Activated CD4-positive, alpha-beta memory T cell treated with anti-CD3 and anti-CD28 coated beads, Interleukin-2, amount 10 ng/mL, durations not matched to agents 7 days and 5 days (primary cell): ENCODE measurements around the gene MAN2A1. TPM values are rescaled to one million over a fixed set of nuclear protein-coding genes. Genes with fewer than 3 reads are reported as not detected.

Experiments
- CTCF ChIA-PET: fragments of 350-600 bp; sonication (Branson Sonifier 250); formaldehyde crosslinking; loops from one replicate; lab custom pipeline; 2021; ENCODE audit warnings: antibody characterized with exemption, inconsistent platforms; lab: Charles Lee
- POLR2A ChIA-PET: fragments of 350-600 bp; sonication (Branson Sonifier 250); formaldehyde crosslinking; loops from one replicate; lab custom pipeline; 2021; ENCODE audit warnings: antibody characterized with exemption; lab: Charles Lee
- DNase-seq: peaks from one replicate; pipeline ENCODE4 v3.0.0-alpha.2; 2020
- H3K27ac Mint-ChIP-seq: one replicate; pipeline ENCODE4 v1.8.0; 2021; ENCODE audit warnings: mild to moderate bottlenecking, mixed read lengths
- H3K27me3 Mint-ChIP-seq: one replicate; pipeline ENCODE4 v1.8.0; 2021; ENCODE audit warnings: mixed read lengths
- H3K36me3 Mint-ChIP-seq: one replicate; pipeline ENCODE4 v1.8.0; 2021; ENCODE audit warnings: low read depth, mixed read lengths
- H3K4me1 Mint-ChIP-seq: one replicate; pipeline ENCODE4 v1.8.0; 2021; ENCODE audit warnings: mixed read lengths
- H3K4me3 Mint-ChIP-seq: one replicate; pipeline ENCODE4 v1.8.0; 2021; ENCODE audit warnings: mild to moderate bottlenecking, mixed read lengths
- H3K9me3 Mint-ChIP-seq: one replicate; pipeline ENCODE4 v1.8.0; 2021; ENCODE audit warnings: mixed read lengths
- total RNA-seq, 2 experiments: library from RNA; stranded (reverse); gene quantifications; one replicate each; pipeline ENCODE4 v1.2.3, GENCODE V29; 2021

The MAN2A1 gene
- total RNA-seq, 2 experiments from 2014 or later: 32.6 to 33.5 TPM

- no peaks in the 10 kb centered on the region for H3K9me3 Mint-ChIP-seq
- CTCF ChIA-PET: no interaction called here
- POLR2A ChIA-PET: no interaction called here
These were observed 28.5 kb downstream of the MAN2A1 start for GRCh38 chr5:109718216-109718615.

GRCh38 chr5:109718632-109719031 is 28.9 kb downstream of the MAN2A1 start:
- H3K9me3 Mint-ChIP-seq: no peaks in the 10 kb centered on the region
- no peaks in the 10 kb centered on the region for H3K4me1 Mint-ChIP-seq
- H3K27me3 Mint-ChIP-seq: no peaks in the 10 kb centered on the region
- POLR2A ChIA-PET: no interaction called here
- CTCF ChIA-PET: no interaction called here
- no peak overlapping the region for H3K4me3 Mint-ChIP-seq
- no peak overlapping the region for H3K27ac Mint-ChIP-seq
- peaks cover 38% of the 10 kb centered on the region for H3K36me3 Mint-ChIP-seq
- DNase-seq: no peak

More at GRCh38 chr5:109718216-109718615, 28.5 kb downstream of the MAN2A1 start:
- Mint-ChIP-seq H3K27me3 (no peaks in the 10 kb centered on the region), H3K4me1 (no peaks in the 10 kb centered on the region), H3K4me3 (no peak overlapping the region), H3K36me3 (peaks cover 34% of the 10 kb centered on the region), H3K27ac (no peak overlapping the region)
- DNase-seq: no peak

- Mint-ChIP-seq H3K9me3 (no peaks in the 10 kb centered on the region), H3K27ac (no peak overlapping the region), H3K4me1 (no peaks in the 10 kb centered on the region), H3K4me3 (no peak overlapping the region), H3K36me3 (peaks cover 37% of the 10 kb centered on the region), H3K27me3 (no peaks in the 10 kb centered on the region)
- ChIA-PET POLR2A (no interaction called here), CTCF (no interaction called here)
- no peak for DNase-seq
These were observed 30.3 kb downstream of the MAN2A1 start for GRCh38 chr5:109719978-109720377.

GRCh38 chr5:109721741-109722140 is 32.0 kb downstream of the MAN2A1 start:
- peaks cover 30% of the 10 kb centered on the region for H3K36me3 Mint-ChIP-seq
- CTCF ChIA-PET: no interaction called here
- no peak for DNase-seq
- POLR2A ChIA-PET: no interaction called here
- no peak overlapping the region for H3K27ac Mint-ChIP-seq
- H3K9me3 Mint-ChIP-seq: no peaks in the 10 kb centered on the region
- no peaks in the 10 kb centered on the region for H3K4me1 Mint-ChIP-seq
- H3K27me3 Mint-ChIP-seq: no peaks in the 10 kb centered on the region
- H3K4me3 Mint-ChIP-seq: no peak overlapping the region

GRCh38 chr5:109723606-109724005 is 33.9 kb downstream of the MAN2A1 start:
- H3K36me3 Mint-ChIP-seq: peaks cover 20% of the 10 kb centered on the region
- no peaks in the 10 kb centered on the region for H3K27me3 Mint-ChIP-seq
- no peaks in the 10 kb centered on the region for H3K4me1 Mint-ChIP-seq
- no peaks in the 10 kb centered on the region for H3K9me3 Mint-ChIP-seq
- H3K27ac Mint-ChIP-seq: no peak overlapping the region
- no peak for DNase-seq
- H3K4me3 Mint-ChIP-seq: no peak overlapping the region
- POLR2A ChIA-PET: no interaction called here
- CTCF ChIA-PET: interaction anchor here (1.4 kb wide), 1 partner anchor 35 kb away, joined by 3 read pairs; no protein-coding TSS in a partner anchor

- POLR2A ChIA-PET: no interaction called here
These were observed 35.4 kb downstream of the MAN2A1 start for GRCh38 chr5:109725135-109725534.

GRCh38 chr5:109739741-109740728 is 50.3 kb downstream of the MAN2A1 start:
- H3K27me3 Mint-ChIP-seq: no peaks in the 10 kb centered on the region
- peaks cover 44% of the 10 kb centered on the region for H3K36me3 Mint-ChIP-seq
- peaks cover 23% of the 10 kb centered on the region for H3K4me1 Mint-ChIP-seq
- no peaks in the 10 kb centered on the region for H3K9me3 Mint-ChIP-seq
- H3K27ac Mint-ChIP-seq: no peak overlapping the region
- DNase-seq: no peak
- ChIA-PET CTCF (no interaction called here), POLR2A (no interaction called here)
- no peak overlapping the region for H3K4me3 Mint-ChIP-seq

More at GRCh38 chr5:109725135-109725534, 35.4 kb downstream of the MAN2A1 start:
- Mint-ChIP-seq H3K36me3 (peaks cover 21% of the 10 kb centered on the region), H3K27ac (no peak overlapping the region), H3K4me3 (no peak overlapping the region), H3K9me3 (no peaks in the 10 kb centered on the region), H3K27me3 (no peaks in the 10 kb centered on the region), H3K4me1 (no peaks in the 10 kb centered on the region)
- CTCF ChIA-PET: no interaction called here
- DNase-seq: no peak

GRCh38 chr5:109740966-109741365 is 51.2 kb downstream of the MAN2A1 start:
- ChIA-PET CTCF (no interaction called here), POLR2A (no interaction called here)
- Mint-ChIP-seq H3K36me3 (peaks cover 37% of the 10 kb centered on the region), H3K27me3 (no peaks in the 10 kb centered on the region), H3K9me3 (no peaks in the 10 kb centered on the region), H3K27ac (no peak overlapping the region), H3K4me3 (no peak overlapping the region), H3K4me1 (peaks cover 23% of the 10 kb centered on the region)
- no peak for DNase-seq

GRCh38 chr5:109741390-109741789 is 51.7 kb downstream of the MAN2A1 start:
- no peaks in the 10 kb centered on the region for H3K27me3 Mint-ChIP-seq
- POLR2A ChIA-PET: no interaction called here
- DNase-seq: no peak
- peaks cover 23% of the 10 kb centered on the region for H3K4me1 Mint-ChIP-seq
- H3K27ac Mint-ChIP-seq: no peak overlapping the region
- no peak overlapping the region for H3K4me3 Mint-ChIP-seq
- no peaks in the 10 kb centered on the region for H3K9me3 Mint-ChIP-seq
- CTCF ChIA-PET: interaction anchor here (0.8 kb wide), 1 partner anchor 118 kb away, joined by 3 read pairs; no protein-coding TSS in a partner anchor
- peaks cover 37% of the 10 kb centered on the region for H3K36me3 Mint-ChIP-seq

GRCh38 chr5:109743041-109743531 is 53.4 kb downstream of the MAN2A1 start:
- CTCF ChIA-PET: no interaction called here
- H3K27ac Mint-ChIP-seq: no peak overlapping the region
- no peaks in the 10 kb centered on the region for H3K27me3 Mint-ChIP-seq
- peaks cover 23% of the 10 kb centered on the region for H3K4me1 Mint-ChIP-seq
- H3K36me3 Mint-ChIP-seq: peaks cover 30% of the 10 kb centered on the region
- POLR2A ChIA-PET: no interaction called here
- DNase-seq: no peak
- no peaks in the 10 kb centered on the region for H3K9me3 Mint-ChIP-seq
- no peak overlapping the region for H3K4me3 Mint-ChIP-seq

GRCh38 chr5:109743770-109744212 is 54.1 kb downstream of the MAN2A1 start:
- Mint-ChIP-seq H3K4me3 (no peak overlapping the region), H3K27me3 (no peaks in the 10 kb centered on the region)
- CTCF ChIA-PET: no interaction called here

GRCh38 chr5:109744261-109744660 is 54.5 kb downstream of the MAN2A1 start:
- Mint-ChIP-seq H3K9me3 (no peaks in the 10 kb centered on the region), H3K4me1 (peaks cover 21% of the 10 kb centered on the region), H3K36me3 (peaks cover 30% of the 10 kb centered on the region), H3K27ac (no peak overlapping the region), H3K4me3 (no peak overlapping the region), H3K27me3 (no peaks in the 10 kb centered on the region)
- ChIA-PET POLR2A (no interaction called here), CTCF (no interaction called here)
- no peak for DNase-seq

More at GRCh38 chr5:109743770-109744212, 54.1 kb downstream of the MAN2A1 start:
- no peak overlapping the region for H3K27ac Mint-ChIP-seq
- DNase-seq: no peak
- peaks cover 30% of the 10 kb centered on the region for H3K36me3 Mint-ChIP-seq
- POLR2A ChIA-PET: no interaction called here
- peaks cover 23% of the 10 kb centered on the region for H3K4me1 Mint-ChIP-seq
- H3K9me3 Mint-ChIP-seq: no peaks in the 10 kb centered on the region

GRCh38 chr5:109748546-109748945 is 58.8 kb downstream of the MAN2A1 start:
- no peaks in the 10 kb centered on the region for H3K27me3 Mint-ChIP-seq
- no peaks in the 10 kb centered on the region for H3K9me3 Mint-ChIP-seq
- H3K27ac Mint-ChIP-seq: no peak overlapping the region
- CTCF ChIA-PET: interaction anchor here (0.6 kb wide), 1 partner anchor 38 kb away, joined by 4 read pairs; no protein-coding TSS in a partner anchor
- H3K36me3 Mint-ChIP-seq: peaks cover 25% of the 10 kb centered on the region
- no peak overlapping the region for H3K4me3 Mint-ChIP-seq
- peaks cover 3% of the 10 kb centered on the region for H3K4me1 Mint-ChIP-seq
- no peak for DNase-seq
- POLR2A ChIA-PET: no interaction called here
